Hair follicle dermal papilla cell (primary cell): ENCODE data around the gene ATG101. TPM values are rescaled to one million over a fixed set of nuclear protein-coding genes. Genes with fewer than 3 reads are reported as not detected.

ENCODE experiments used
- total RNA-seq: library from RNA; depleted of rRNA; stranded (reverse); fragments of >200 nt; gene quantifications from 2 replicates; pipeline ENCODE4 v1.2.3, GENCODE V29; 2012

ATG101 gene, protein sequence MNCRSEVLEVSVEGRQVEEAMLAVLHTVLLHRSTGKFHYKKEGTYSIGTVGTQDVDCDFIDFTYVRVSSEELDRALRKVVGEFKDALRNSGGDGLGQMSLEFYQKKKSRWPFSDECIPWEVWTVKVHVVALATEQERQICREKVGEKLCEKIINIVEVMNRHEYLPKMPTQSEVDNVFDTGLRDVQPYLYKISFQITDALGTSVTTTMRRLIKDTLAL
- total RNA-seq: 49.3 and 54.2 TPM in 2 replicates

GRCh38 chr12:52069327-52070184, at the start of gene ATG101:
ATG101 (plus strand) TSS chr12:52069978; CDS start chr12:52073651, 3,673 bp downstream.

GRCh38 chr12:52050758-52051541, 18.8 kb upstream of the ATG101 start, which contains the start of gene NR4A1:
NR4A1 (plus strand) TSS chr12:52051442; CDS start chr12:52054329, 2,887 bp downstream.

GRCh38 chr12:52079576-52080402, 10.0 kb downstream of the ATG101 start, which contains the start of gene SMIM41:
SMIM41 (plus strand) TSS chr12:52079704; CDS start chr12:52079780, 76 bp downstream.

Other genes with a start within 250 kb of the ATG101 start
- 0.36 and 0.65 TPM in 2 replicates for gene FIGNL2, start 221.3 kb upstream of the ATG101 start, total RNA-seq
- not detected in 2 replicates for gene ANKRD33, start 181.9 kb upstream of the ATG101 start, total RNA-seq
- 77.2 and 78.0 TPM in 2 replicates for gene ACVRL1, start 162.5 kb upstream of the ATG101 start, total RNA-seq
- 10.7 and 13.1 TPM in 2 replicates for gene ACVR1B, start 118.3 kb upstream of the ATG101 start, total RNA-seq
- gene TAMALIN, start 63.0 kb upstream of the ATG101 start, total RNA-seq: 12.5 and 15.1 TPM in 2 replicates
- 4.2 and 6.2 TPM in 2 replicates for gene NR4A1, start 18.5 kb upstream of the ATG101 start, total RNA-seq
- gene SMIM41, start 9.7 kb downstream of the ATG101 start, total RNA-seq: 0.16 and 0.24 TPM in 2 replicates
- gene KRT80, start 122.0 kb downstream of the ATG101 start, total RNA-seq: 0.24 and 1.1 TPM in 2 replicates
- 17.0 and 21.6 TPM in 2 replicates for gene KRT7, start 163.3 kb downstream of the ATG101 start, total RNA-seq
- under 0.01 TPM in 1 of 2 replicates, not detected in the other for gene KRT86, start 204.7 kb downstream of the ATG101 start, total RNA-seq
- 0.12 TPM in 1 of 2 replicates, not detected in the other for gene KRT81, start 221.6 kb downstream of the ATG101 start, total RNA-seq